DND-41 (cell line): ENCODE measurements around the gene GCC2.

Experiments
- ATAC-seq: fragments of 200-7000 bp; cut with Tn5 transposase; 3 replicates; pipeline ENCODE4 v1.9.1; 2021; ENCODE audit warnings: low read depth; ENCODE audit not compliant: insufficient read depth
- DNase-seq: peaks from one replicate; pipeline ENCODE4 v3.0.0-alpha.2; 2020
- H2AFZ ChIP-seq: 2 replicates; pipeline ENCODE4 v1.6.0; 2012; ENCODE audit warnings: low read depth, low read length
- H3K27ac ChIP-seq: 2 replicates; pipeline ENCODE4 v1.5.1; 2012; ENCODE audit warnings: low read length, inconsistent platforms
- H3K27me3 ChIP-seq: fragments of 200-600 bp; sonication (generic); 2 replicates; pipeline ENCODE4 v1.6.0; 2012; ENCODE audit warnings: low read length, mild to moderate bottlenecking, inconsistent platforms; ENCODE audit not compliant: insufficient read depth, poor library complexity
- H3K36me3 ChIP-seq: 2 replicates; pipeline ENCODE4 v1.5.1; 2012; ENCODE audit warnings: low read length, inconsistent platforms; ENCODE audit not compliant: insufficient read depth
- H3K4me1 ChIP-seq: 2 replicates; pipeline ENCODE4 v1.5.1; 2012; ENCODE audit warnings: mild to moderate bottlenecking, low read length; ENCODE audit not compliant: insufficient read depth
- H3K4me2 ChIP-seq: 2 replicates; pipeline ENCODE4 v1.6.0; 2012; ENCODE audit warnings: mild to moderate bottlenecking, moderate library complexity, low read length, inconsistent platforms; ENCODE audit not compliant: insufficient read depth
- H3K4me3 ChIP-seq, 2 experiments: fragments of 200-600 bp in 1 of 2; shearing (Covaris generic) in 1 of 2; 2 replicates each; pipeline ENCODE4 v1.5.1; 2012 to 2016; ENCODE audit warnings: inconsistent platforms in 2 of 2, low read length in 2 of 2, mild to moderate bottlenecking in 2 of 2, low read depth in 1 of 2, moderate library complexity in 1 of 2
- H3K79me2 ChIP-seq: 2 replicates; pipeline ENCODE4 v1.6.0; 2012; ENCODE audit warnings: low read length, inconsistent platforms; ENCODE audit not compliant: insufficient read depth
- H3K9ac ChIP-seq: 2 replicates; pipeline ENCODE4 v1.6.0; 2012; ENCODE audit warnings: low read depth, mild to moderate bottlenecking, inconsistent platforms, low read length, moderate library complexity
- H3K9me3 ChIP-seq: 2 replicates; pipeline ENCODE4 v1.5.1; 2012; ENCODE audit warnings: low read length, moderate library complexity, mild to moderate bottlenecking, inconsistent platforms; ENCODE audit not compliant: insufficient read depth, severe bottlenecking
- H4K20me1 ChIP-seq: 2 replicates; pipeline ENCODE4 v1.6.0; 2012; ENCODE audit warnings: low read length; ENCODE audit not compliant: insufficient read depth
- CTCF ChIP-seq: IDR thresholded peaks from 2 replicates; pipeline ENCODE4 v1.5.1; 2012; ENCODE audit warnings: borderline replicate concordance, low read length, moderate library complexity, mild to moderate bottlenecking; ENCODE audit not compliant: poor library complexity, severe bottlenecking; ENCODE audit errors: extremely low read depth
- EZH2 ChIP-seq: IDR thresholded peaks from 3 replicates; pipeline ENCODE4 v1.6.1; 2012; ENCODE audit warnings: borderline replicate concordance, low read depth, mild to moderate bottlenecking, moderate library complexity, low read length, inconsistent platforms; ENCODE audit not compliant: severe bottlenecking

Gene GCC2

DNA sequence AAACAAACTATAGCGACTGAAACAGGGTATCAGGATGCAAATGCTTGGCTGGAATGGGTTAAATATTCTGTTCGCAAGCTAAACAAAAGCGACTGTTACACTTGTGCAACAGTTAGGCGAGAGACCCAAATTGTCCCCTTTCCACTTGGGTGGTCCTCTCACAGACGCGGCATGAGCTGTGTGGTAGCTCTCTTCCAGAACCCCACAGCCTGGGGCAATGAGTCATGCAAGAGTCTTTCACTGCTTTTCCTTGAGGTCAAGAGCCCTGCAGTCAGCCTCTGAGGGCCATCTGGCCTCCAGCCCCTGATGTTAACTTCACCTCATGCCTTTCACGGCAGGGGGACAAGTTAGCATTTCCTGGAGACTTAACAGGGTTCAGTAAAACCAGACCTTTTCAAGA lies 45.5 kb upstream of the GCC2 start:
- H3K9me3 ChIP-seq: peaks cover 22% of the 10 kb centered on the region
- no peak overlapping the region for H2AFZ ChIP-seq
- H3K4me1 ChIP-seq: no peaks in the 10 kb centered on the region
- H3K4me2 ChIP-seq: no peak overlapping the region
- ATAC-seq: no peak
- H3K36me3 ChIP-seq: no peaks in the 10 kb centered on the region
- no peak overlapping the region for H3K4me3 ChIP-seq
- H3K9ac ChIP-seq: no peak overlapping the region
- no peaks in the 10 kb centered on the region for H3K79me2 ChIP-seq
- no peak overlapping the region for H3K27ac ChIP-seq
- TF ChIP-seq CTCF: no peak
- no peak for TF ChIP-seq EZH2
- no peaks in the 10 kb centered on the region for H4K20me1 ChIP-seq
- DNase-seq: no peak
- no peaks in the 10 kb centered on the region for H3K27me3 ChIP-seq

- Histone ChIP-seq H3K4me2 (no peak overlapping the region), H4K20me1 (no peaks in the 10 kb centered on the region), H3K36me3 (no peaks in the 10 kb centered on the region), H2AFZ (no peak overlapping the region), H3K4me1 (no peaks in the 10 kb centered on the region), H3K79me2 (no peaks in the 10 kb centered on the region), H3K27ac (no peak overlapping the region), H3K4me3 (no peak overlapping the region), H3K9me3 (peaks cover 10% of the 10 kb centered on the region), H3K9ac (no peak overlapping the region), H3K27me3 (no peaks in the 10 kb centered on the region)
- ATAC-seq (no peak), DNase-seq (no peak)
- TF ChIP-seq CTCF: no peak
- no peak for TF ChIP-seq EZH2
Measured at GRCh38 chr2:108404784-108405397, 44.1 kb upstream of the GCC2 start.

- no peak overlapping the region for H3K4me2 ChIP-seq
- DNase-seq (no peak), ATAC-seq (no peak)
- no peak overlapping the region for H3K4me3 ChIP-seq
- TF ChIP-seq EZH2 (no peak), CTCF (no peak)
- no peaks in the 10 kb centered on the region for H3K27me3 ChIP-seq
- H4K20me1 ChIP-seq: no peaks in the 10 kb centered on the region
- no peaks in the 10 kb centered on the region for H3K4me1 ChIP-seq
- H3K36me3 ChIP-seq: no peaks in the 10 kb centered on the region
- H3K27ac ChIP-seq: no peak overlapping the region
- H3K9ac ChIP-seq: no peak overlapping the region
- H3K9me3 ChIP-seq: peaks cover 2% of the 10 kb centered on the region
- no peak overlapping the region for H2AFZ ChIP-seq
- no peaks in the 10 kb centered on the region for H3K79me2 ChIP-seq
Measured at GRCh38 chr2:108407864-108408729, 40.9 kb upstream of the GCC2 start.
